Measurements from ENCODE around the gene ARID1B. TPM values are rescaled to one million over a fixed set of nuclear protein-coding genes. Genes with fewer than 3 reads are reported as not detected.

ARID1B gene
- total and polyA plus RNA-seq, 10 of the 15 experiments (the other 5 are each of a cell fraction or from before 2014, with no cell fraction given) = 24.7 to 133 (median 54.6) TPM

GRCh38 chr6:156919814-156920369 is 142.7 kb downstream of the ARID1B start:
- H3K4me1 ChIP-seq (ENCODE audit: control insufficient read depth, insufficient read depth, low read length) = peaks cover 27% of the 10 kb centered on the region
- in situ Hi-C loops (cut with MboI) (no loop called here), intact Hi-C loops (cut with micrococcal nuclease; ENCODE audit: unreplicated experiment) (no loop called here)
- DNase-seq (ENCODE audit: low read depth, low spot score) (no peak), FAIRE-seq (no peak), ATAC-seq (no peak)
- TF ChIP-seq CHD2 (IDR thresholded peaks at IDR 0.05; ENCODE audit: borderline replicate concordance, low read depth, low read length) (no peak), YBX1 (IDR thresholded peaks at IDR 0.05) (no peak), IRF3 (IDR thresholded peaks at IDR 0.05) (no peak), SKIL (IDR thresholded peaks at IDR 0.05; ENCODE audit: low read depth, poor library complexity, severe bottlenecking) (no peak), ZNF24 (IDR thresholded peaks at IDR 0.05) (peak; percentile 55), PAX5 (IDR thresholded peaks at IDR 0.05; ENCODE audit: borderline replicate concordance, low read depth, low read length) (peak; percentile 82; the same call in 1 of the 2 replicates), POU2F2 (IDR thresholded peaks at IDR 0.05; ENCODE audit: borderline replicate concordance, low read depth, low read length) (no peak)
- WGBS (ENCODE audit: insufficient coverage, insufficient replicate concordance, low lambda C conversion rate, missing lambda C conversion rate) = 98% methylated on average over 5 of the region's 5 CpGs
- H3K4me3 ChIP-seq = no peak overlapping the region
- no peaks in the 10 kb centered on the region for H3K27me3 ChIP-seq (replicated peaks in 1 of 2; ENCODE audit: control insufficient read depth in 2 of 2, insufficient read depth in 2 of 2, low read length in 1 of 2)
- ChIA-PET CTCF (interaction anchor here (0.5 to 2.5 kb wide), 6 partner anchors 14 to 165 kb away, joined by 3 to 9 read pairs (median 4); no protein-coding TSS in a partner anchor), POLR2A (interaction anchor here (0.6 kb wide), 1 partner anchor 199 kb away, joined by 3 read pairs; no protein-coding TSS in a partner anchor), SMC1A (ENCODE audit: uncharacterized antibody, unreplicated experiment) (interaction anchor here (0.7 to 6.6 kb wide), 11 partner anchors 9 to 70 kb away, joined by 3 to 42 read pairs (median 4); no protein-coding TSS in a partner anchor), RAD21 (ENCODE audit: unreplicated experiment) (interaction anchor here (0.8 to 2.1 kb wide), 4 partner anchors 12 to 199 kb away, joined by 3 to 7 read pairs (median 4); no protein-coding TSS in a partner anchor)
- no peak overlapping the region for H3K9ac ChIP-seq (ENCODE audit: control insufficient read depth, insufficient read depth, low read length)
- BruUV-seq (replicated peaks) = no TSS peak
- H4K20me1 ChIP-seq (ENCODE audit: control insufficient read depth, insufficient read depth) = no peaks in the 10 kb centered on the region
- H3K27ac ChIP-seq (ENCODE audit: control insufficient read depth, insufficient read depth) = no peak overlapping the region
- no peaks in the 10 kb centered on the region for H3K9me3 ChIP-seq (replicated peaks; ENCODE audit: control insufficient read depth, insufficient read depth, low read length)
- peaks cover 0 to 2% of the 10 kb centered on the region in 2 experiments; a peak in 2 of 4 replicates for H3K36me3 ChIP-seq (ENCODE audit: control insufficient read depth in 2 of 2, insufficient read depth in 2 of 2, low read length in 1 of 2)
- peaks cover 81% of the 10 kb centered on the region for H3K79me2 ChIP-seq (ENCODE audit: control insufficient read depth, insufficient read depth, low read length)
- no peak overlapping the region for H2AFZ ChIP-seq (ENCODE audit: control insufficient read depth, low read depth, low read length)
- no peak overlapping the region for H3K4me2 ChIP-seq (ENCODE audit: control insufficient read depth, insufficient read depth)

Data from GM12878 (cell line).